ENCODE data around the gene SLC7A6OS.
A peak's percentile ranks its signal among the peaks of the same experiment; 100 is the strongest.
"Not testable (repeated sequence)": the region's sequence is repeated elsewhere in the genome, so short reads cannot be mapped to it uniquely, and the experiment has no call there.

Gene SLC7A6OS

DNA sequence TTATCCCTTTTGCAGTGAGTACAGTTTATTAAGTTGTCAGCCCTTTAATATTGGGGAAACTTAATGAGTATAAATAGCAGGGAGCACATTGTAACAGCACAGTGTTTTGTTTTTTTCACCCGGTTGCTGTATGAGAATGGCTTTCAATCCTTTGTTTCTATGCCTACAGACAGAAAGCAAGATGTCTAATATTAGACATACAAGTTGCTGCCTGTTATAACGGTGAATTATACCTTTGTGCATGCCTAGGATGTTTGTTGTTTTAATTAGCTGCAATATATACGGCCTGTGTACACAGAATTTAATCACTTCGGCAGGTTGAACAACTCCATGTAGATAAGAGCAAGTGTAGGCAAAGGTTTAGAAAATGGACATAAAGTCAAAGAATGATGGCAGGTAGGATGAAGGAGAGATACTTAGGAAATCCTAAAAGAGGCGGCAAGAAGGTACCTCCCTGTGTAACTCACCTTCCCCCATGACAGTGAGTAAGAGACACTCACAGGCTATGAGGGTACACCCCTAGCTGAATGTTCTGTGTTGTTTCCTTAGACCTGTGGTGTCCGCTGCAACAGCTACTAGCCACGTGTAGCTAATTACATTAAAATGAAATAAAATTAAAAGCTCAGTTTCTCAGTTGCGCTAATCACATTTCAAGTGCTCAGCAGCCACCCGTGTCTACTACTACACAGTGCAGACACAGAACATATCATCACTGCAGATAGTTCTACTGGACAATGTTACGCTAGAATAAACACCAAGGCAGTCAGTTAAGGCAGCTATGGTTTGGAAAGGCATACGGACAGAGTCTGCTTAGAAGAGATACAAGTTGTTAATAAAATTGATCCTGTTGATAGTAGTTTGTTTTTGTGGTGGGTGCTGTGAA is 10.9 kb downstream of the SLC7A6OS start:
- no peak for DNase-seq (ENCODE audit: low read depth in 2 of 3, low spot score in 2 of 3)

DNA sequence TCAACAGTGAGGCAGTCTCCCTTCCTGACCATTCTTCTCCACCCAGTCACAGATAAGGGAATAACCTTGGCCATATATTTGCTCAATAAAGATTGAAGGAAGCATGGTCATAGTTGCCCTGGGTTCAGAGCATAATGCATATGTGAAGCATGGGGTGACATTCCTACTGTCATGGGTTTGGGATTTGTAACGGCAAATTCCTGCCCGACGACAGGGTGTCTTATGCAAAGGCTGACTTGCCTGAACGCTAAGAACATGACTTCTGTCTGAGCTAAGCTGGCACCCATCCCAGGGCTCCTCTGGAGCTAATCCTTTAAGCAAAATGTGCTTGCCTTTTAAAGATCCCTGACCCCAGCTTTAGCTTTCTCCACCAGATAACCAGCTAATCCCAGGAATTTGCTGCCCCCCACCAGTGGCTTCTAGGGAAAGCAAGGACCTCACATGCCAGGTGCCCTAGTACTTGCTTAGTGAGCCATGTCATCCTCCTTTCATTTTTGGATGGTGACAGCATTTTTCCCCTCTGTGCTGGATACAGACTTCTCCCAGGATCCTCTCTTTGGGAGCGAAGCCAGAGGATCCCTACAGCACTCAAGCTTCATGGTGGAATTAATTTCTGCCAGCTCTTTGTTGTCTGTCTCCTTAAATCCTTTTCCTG is 11.7 kb downstream of the SLC7A6OS start:
- no peak for DNase-seq (ENCODE audit: low read depth in 2 of 3, low spot score in 2 of 3)

DNA sequence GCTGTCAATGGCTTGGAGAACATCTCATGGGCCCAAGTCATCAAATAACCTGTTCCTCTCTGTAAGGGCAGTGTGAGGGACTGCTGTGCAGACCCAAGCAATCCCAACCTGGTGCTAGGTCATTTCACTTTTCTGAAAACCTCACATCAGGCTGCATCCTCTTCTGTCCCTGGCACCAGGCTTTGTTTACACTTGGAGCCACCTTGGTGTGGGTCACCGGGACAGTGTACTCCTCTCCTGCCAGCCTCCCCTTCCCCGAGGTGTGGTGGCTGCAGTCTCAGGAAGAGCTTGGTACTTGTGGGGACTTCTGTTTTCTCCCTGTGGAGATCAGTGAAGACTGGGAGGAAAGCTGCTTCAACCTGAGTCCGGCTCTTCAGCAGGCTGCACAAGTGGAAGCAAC is 12.4 kb downstream of the SLC7A6OS start:
- no peak for DNase-seq (ENCODE audit: low read depth in 2 of 3, low spot score in 2 of 3)

DNA sequence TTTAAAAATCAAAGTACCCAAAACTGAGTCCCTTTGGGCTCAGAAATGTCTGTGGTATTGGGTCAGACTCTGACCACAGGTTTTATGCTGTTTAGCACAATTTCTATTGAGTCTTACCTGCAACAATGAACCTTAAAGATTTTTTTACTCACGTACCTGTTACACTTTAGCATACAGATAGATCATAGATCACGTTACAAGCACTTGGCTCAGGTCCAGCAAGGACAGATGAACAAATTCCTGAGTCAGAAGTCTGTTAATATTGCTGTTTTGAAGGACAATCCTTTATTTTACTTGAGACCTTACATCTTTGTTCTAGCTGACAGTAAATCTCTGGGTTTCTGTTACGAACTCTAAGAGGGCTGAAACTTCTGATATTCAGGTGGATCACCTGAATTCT is 12.8 kb downstream of the SLC7A6OS start:
- DNase-seq (ENCODE audit: low read depth in 2 of 3, low spot score in 2 of 3) = no peak

DNA sequence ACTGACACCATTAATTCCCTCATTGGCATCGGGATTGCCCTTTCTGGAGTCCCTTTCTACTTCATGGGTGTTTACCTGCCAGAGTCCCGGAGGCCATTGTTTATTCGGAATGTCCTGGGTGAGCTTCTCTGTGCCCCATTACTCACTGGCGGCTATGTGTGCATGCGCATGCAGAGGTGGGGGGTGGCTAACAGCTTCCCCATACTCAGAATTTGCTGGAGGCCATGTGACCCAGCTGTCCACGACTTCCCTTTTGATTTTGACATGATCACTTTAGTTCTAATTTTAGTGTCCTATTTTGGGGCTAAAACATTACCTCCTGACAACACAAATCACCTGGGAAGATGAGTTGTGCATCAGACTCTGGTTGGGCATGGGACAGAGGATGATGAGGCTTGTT is 14.1 kb downstream of the SLC7A6OS start:
- no peak for DNase-seq (ENCODE audit: low read depth in 2 of 3, low spot score in 2 of 3)

DNA sequence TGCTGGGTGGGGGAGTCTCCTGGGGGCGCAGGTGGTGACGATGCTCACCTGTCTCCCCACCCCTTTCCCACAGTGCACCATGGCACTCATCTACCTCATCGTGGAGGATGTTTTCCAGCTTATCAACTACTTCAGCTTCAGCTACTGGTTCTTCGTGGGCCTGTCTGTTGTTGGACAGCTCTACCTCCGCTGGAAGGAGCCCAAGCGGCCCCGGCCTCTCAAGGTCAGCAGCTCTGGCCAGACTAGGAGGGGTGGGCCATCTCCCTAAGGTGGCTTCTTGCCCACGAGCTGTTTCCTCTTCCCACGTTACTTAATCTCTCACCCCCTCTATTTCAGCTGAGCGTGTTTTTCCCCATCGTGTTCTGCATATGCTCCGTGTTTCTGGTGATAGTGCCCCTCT is 14.5 kb downstream of the SLC7A6OS start:
- DNase-seq (ENCODE audit: low read depth in 2 of 3, low spot score in 2 of 3) = no peak

DNA sequence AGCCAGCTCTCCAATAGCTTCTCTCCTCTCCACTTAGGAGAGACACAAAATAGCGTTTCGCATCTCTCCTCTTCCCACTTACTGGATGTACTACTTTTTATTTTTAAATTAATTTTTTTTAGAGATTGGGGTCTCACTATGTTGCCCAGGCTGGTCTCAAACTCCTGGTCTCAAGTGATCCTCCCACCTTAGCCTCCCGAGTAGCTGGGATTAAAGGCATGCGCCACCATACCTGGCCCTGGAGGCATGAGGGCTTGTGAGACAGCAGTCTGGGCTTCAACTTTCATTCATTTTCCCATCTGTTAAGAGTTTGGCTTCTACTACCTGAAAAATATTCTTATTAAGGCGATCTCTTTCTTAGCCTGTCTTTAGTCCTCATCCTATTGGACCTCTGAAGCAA is 18.3 kb downstream of the SLC7A6OS start:
- no peak for DNase-seq (ENCODE audit: low read depth in 2 of 3, low spot score in 2 of 3)

DNA sequence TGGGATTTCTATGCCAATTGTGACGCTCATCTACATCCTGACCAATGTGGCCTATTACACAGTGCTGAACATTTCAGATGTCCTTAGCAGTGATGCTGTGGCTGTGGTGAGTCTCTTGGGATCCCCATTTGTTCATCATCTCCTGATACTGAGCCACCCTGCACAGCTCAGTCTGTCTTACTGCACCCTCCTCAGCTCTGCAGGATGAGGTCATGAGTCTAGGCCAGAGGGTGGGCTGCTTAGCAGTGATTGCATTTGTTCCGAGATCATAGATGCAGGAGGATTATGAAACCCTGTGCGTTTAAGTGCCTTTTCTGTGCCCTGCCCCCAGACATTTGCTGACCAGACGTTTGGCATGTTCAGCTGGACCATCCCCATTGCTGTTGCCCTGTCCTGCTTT is 19.5 kb downstream of the SLC7A6OS start:
- no peak for DNase-seq (ENCODE audit: low read depth in 2 of 3, low spot score in 2 of 3)

DNA sequence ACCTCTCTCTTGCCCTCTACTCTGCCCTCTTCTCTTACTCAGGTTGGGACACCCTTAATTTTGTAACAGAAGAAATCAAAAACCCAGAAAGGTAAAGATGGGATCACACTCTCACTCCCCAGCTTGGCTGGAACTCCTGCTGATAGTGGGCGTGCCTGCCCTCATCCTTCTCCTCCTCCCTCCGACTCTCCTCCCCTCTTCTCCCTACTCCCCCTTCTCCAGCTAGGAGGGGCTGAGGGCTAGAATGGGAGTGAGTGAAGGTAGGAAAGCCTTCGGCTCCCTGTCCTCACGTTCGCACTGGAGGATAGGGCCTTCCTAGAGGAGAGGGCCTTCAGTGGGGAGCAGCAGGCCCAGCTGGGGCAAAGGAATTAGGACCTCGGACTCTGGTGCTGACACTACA is 20.3 kb downstream of the SLC7A6OS start:
- no peak for DNase-seq (ENCODE audit: low read depth in 2 of 3, low spot score in 2 of 3)

DNA sequence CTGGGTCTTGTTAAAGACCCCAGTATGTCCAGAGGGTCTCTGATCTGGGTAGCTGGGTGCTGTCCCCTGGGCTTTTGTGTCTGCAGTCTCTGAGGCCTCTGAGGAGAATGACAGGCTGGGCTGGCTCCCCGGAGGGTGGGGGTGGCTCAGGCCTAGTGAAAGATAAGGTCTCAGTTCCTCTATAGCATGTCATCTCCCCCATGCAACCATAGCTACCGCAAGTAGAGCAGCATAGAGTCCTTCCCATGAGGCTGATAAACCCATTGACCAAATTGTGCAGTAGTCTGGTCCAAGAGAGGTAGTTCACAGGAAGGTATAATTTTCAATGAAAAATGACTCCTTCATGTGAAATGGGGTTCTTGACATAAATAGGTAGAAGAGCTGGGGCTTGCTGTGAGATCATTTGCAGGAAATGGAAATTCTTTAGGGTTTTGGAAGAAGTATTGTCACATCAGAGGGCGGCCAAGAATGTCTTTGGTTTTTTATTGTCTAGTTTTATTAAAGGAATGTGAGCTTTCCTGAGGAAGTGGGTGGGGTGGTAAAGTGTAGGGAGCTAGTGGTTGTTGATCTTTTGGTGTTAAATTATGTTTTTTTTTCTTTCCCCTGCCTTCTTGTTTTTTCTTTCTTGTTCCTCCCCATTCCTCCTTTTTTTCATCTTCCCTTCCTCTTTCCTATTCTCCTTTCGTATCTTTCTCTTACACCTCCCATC is 21.0 kb downstream of the SLC7A6OS start:
- peak in 1 of 3 experiments; percentile 61 for DNase-seq (ENCODE audit: low read depth in 2 of 3, low spot score in 2 of 3)

DNA sequence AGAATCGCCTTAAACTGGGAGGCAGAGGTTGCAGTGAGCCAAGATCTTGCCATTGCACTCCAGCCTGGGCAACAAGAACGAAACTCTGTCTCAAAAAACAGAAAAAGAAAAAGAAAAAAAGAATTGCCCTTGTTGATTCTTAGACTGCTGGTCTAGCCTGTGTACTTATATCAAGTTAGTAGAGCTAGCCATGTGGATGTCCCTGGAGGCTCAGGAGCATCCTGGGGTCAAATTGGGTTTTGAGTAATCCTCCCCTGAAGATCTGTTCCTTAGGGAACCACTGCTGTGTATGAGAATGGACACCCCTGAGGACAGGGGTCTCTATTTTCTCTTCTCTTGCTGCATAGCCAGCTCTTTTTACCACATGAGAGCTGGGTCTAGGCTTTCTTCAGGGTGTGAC is 21.5 kb downstream of the SLC7A6OS start:
- no peak for DNase-seq (ENCODE audit: low read depth in 2 of 3, low spot score in 2 of 3)

DNA sequence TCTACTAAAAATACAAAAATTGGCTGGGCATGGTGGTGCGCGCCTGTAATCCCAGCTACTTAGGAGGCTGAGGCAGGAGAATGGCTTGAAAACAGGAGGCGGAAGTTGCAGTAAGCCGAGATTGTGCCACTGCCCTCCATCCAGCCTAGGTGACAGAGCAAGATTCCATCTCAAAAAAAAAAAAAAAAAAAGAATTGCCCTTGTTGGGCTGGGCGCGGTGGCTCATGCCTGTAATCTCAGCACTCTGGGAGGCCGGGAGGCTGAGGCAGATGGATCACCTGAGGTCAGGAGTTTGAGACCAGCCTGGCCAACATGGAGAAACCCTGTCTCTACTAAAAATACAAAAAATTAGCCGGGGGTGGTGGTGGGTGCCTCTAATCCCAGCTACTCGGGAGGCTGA is 21.9 kb downstream of the SLC7A6OS start:
- not testable (repeated sequence) for DNase-seq (ENCODE audit: low read depth in 2 of 3, low spot score in 2 of 3)

DNA sequence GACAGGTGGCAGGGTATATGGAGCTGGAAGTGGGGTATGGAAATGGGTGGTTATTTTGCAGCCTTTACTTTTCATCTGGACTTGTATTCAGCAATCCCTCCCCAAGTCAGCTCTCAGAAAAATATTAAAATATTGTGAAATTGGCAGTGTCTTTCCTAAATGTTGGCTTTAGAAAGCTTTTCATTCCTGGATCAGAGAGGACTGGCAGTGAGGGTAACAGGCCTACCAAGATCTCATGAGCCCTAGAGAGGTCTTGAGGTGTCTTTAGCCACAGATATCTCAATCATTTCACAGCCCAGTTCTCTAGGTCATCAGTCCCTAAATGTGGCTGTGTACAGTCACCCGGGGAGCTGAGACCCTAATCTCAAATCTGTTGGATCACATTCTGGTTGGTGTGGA is 22.5 kb downstream of the SLC7A6OS start:
- no peak for DNase-seq (ENCODE audit: low read depth in 2 of 3, low spot score in 2 of 3)

DNA sequence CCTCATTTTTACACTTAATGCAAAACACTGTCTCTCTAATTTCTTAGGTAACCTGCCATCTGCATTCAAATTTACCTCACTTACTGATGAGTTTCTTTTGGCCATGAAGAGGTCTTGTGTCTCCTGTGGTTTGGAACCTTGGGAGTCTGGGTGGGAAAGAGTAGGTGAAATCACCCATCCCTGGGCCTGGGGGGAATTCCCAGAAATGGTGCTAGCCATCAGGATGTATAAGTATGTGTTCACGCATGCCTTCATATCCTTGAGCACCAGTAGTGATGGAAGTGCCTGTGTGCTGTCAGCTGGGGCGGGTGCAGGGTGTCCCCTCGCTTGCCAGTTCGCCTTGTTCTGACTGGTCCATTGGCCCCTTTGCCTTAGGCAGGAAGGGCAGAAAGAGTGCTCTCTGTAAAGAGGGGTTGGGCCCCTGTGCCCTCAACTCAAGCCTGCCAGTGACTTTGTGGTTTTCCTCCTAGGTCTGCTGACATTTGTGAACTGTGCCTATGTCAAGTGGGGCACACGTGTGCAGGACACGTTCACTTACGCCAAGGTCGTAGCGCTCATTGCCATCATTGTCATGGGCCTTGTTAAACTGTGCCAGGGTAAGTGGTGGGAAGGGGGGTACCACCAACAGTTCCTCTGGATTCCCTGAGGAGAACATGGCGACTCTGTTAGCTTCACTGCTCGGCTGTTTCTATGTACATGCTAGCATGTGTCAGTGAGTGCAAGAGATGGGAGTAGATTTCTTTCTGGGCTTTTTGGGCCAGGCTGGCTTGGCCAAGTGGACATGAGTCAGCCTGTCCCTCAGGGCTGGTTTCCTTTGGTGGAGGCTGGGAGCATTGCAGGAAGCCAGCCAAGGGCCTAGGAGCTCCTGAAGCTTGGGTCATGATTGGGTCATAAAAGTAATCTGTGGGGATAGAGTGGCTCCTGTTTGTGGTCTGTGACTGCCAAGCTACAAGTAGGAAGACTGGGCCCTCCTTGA is 23.2 kb downstream of the SLC7A6OS start:
- no peak for DNase-seq (ENCODE audit: low read depth in 2 of 3, low spot score in 2 of 3)

DNA sequence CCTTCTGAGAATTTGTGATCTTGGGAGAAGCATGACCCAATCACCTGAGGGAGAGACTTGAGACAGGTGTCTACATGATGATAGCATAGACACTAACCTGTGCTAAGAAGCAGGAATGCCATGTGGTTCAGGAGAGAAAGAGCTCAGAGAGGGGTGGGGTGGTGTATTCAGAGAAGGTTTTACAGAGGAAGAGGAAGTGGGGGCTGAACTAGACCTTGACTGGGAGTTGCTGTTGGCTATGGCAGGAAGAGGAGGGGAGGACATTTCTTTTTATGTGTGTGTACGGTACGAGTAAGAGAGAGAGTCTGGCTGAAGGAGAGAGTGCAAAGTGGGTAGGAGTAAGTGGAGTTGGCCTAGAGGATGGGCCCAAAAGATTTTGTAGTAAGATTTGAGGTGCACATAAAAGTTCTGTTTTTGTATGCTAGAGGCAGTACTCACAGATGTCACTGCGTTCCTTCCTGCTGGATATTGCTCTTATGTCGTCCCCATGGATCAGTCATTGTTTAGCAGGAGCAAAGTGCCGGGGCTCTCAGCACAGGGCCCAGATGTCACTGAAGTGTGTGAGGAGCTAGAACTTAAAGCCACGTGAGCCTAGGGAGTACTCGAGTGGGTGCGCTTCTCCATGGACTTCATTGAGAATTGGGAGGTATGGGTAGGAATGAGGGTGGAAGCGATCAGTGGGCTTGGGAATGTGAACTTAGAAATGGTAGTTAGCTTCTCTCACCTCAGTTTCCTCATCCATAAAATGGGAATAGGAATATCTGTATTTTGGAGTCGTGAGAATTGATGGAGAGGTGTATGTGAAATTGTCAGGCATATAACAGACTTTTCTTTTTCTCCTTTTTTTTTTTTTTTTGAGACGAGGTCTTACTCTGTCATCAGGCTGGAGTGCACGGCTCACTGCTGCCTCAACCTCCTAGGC is 24.3 kb downstream of the SLC7A6OS start:
- no peak for DNase-seq (ENCODE audit: low read depth in 2 of 3, low spot score in 2 of 3)

DNA sequence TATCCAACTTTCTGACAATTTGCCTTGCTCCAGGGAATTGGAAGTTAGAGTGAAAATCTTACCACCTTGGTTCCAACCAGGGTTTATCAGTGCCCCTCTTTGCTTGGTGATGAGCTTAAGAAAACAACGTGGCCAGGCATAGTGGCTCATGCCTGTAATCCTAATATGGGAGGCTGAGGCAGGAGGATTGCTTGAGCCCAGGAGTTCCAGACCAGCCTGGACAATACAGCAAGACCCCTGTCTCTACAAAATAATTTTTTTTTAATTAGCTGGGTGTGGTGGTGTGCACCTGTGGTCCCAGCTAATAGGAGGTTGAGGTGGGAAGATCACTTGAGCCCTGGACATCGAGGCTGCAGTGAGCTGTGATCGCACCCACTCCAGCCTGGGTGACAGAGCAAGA is 25.1 kb downstream of the SLC7A6OS start:
- no peak for DNase-seq (ENCODE audit: low read depth in 2 of 3, low spot score in 2 of 3)

DNA sequence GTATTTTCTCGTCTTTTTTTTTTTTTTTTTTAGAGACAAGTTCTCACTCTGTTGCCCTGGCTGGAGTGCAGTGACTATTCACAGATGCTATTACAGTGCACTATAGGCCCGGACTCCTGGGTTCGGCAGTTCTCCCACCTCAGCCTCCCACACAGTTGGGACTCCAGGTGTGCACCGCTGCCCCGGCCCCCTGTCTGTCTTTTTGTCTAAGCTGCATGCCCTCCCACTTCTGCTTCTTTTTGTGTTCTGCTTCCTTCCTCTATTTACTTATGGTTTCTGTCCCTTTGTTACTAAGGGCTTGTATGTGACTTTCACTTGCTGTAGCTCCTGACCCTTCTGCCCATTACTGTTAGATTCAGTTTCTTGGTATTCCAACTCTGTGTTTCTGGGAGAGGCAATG is 25.9 kb downstream of the SLC7A6OS start:
- no peak for DNase-seq (ENCODE audit: low read depth in 2 of 3, low spot score in 2 of 3)

DNA sequence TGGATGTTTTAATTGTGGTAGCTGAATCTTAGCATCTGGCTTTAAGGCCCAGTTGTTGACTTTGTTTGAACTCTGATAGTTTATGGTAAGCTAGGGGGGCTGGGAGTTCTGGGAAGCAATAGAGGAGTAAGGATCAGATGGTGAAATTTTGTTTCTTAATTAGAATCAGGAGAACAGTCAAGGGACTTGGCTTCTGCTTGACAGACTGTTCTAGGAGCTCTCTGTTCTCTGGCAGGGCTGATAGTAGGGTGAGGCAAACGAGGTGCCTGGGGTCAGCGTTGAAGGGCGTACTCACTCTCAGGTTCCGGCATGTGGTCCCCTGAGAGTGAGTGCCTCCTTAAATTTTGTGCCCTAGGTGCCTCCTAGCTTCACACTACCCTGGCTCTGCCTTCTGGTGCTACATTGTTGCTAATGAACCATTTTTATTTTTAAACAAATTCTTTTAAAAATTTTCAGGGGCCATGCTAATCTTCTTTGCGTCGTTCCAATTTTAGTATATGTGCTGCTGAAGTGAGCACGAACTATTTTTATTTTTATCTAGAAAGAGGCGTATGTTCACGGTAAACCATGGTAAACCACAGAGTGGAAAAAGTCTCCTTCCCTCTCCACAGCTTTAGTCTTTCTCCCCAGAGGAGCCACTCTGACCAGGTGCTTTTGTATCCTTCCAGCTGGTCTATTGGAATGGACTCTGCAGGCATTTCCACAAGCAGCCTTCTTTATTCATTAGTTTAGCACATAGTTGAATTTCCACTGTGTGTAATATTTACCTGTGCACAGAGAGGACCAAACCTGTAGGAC is 26.7 kb downstream of the SLC7A6OS start:
- DNase-seq (ENCODE audit: low read depth in 2 of 3, low spot score in 2 of 3) = no peak

DNA sequence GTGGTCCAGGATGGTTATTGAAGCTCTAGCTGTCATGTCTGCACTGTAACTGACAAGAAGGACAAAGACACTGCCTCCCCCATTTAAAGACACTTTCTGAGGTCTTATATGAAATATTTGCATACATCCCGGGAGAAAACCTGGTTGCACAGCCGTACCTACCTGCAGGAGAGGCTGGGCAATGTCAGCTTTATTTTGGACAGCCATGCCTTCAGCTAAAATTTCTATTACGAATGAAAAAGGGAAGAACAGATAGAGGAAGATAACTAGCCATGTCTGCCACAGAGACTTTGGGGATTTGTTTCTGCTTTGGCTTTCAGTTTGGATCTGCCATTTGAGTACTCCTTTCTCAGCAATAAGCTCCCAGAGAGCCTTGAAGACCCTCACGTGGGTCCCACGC is 27.4 kb downstream of the SLC7A6OS start:
- no peak for DNase-seq (ENCODE audit: low read depth in 2 of 3, low spot score in 2 of 3)
